K562 (cell line): Measurements from ENCODE around the gene SEMA6B. TPM values are rescaled to one million over a fixed set of nuclear protein-coding genes. Genes with fewer than 3 reads are reported as not detected.
A peak's percentile ranks its signal among the peaks of the same experiment; 100 is the strongest.

ENCODE experiments used
- CHD2 ChIP-seq: IDR thresholded peaks from 2 replicates; pipeline ENCODE4 v1.6.1; 2011; ENCODE audit warnings: low read depth, low read length
- CTCFL ChIP-seq: IDR thresholded peaks from 2 replicates; pipeline ENCODE4 v1.6.1; 2011; ENCODE audit warnings: borderline replicate concordance, low read depth, mild to moderate bottlenecking, moderate library complexity, low read length; ENCODE audit not compliant: insufficient read depth, poor library complexity, severe bottlenecking
- FOXK2 ChIP-seq, 2 experiments: fragments of 450-650 bp; IDR thresholded peaks in 1 of 2; conservative IDR thresholded peaks in 1 of 2; 2 replicates each; pipeline ENCODE4 v1.6.1; 2016; ENCODE audit warnings: low read depth in 2 of 2, mild to moderate bottlenecking in 1 of 2
- MAFK ChIP-seq: IDR thresholded peaks from 2 replicates; pipeline ENCODE4 v1.6.1; 2011; ENCODE audit warnings: low read length, improper control_type of control experiment
- THRB ChIP-seq: fragments of 450-650 bp; formaldehyde crosslinking; conservative IDR thresholded peaks from 2 replicates; pipeline ENCODE4 v1.4.0; 2022; ENCODE audit warnings: mild to moderate bottlenecking, missing genetic modification characterization
- polyA plus RNA-seq, 8 experiments: library from polyadenylated mRNA; depleted of rRNA in 4 of 8; stranded (reverse) in 5 of 8; unstranded in 3 of 8; fragments of >200 nt; fragmentation: Nextera tagmentation in 2 of 8; fragmentation: Illumina TruSeq in 1 of 8; extraction: Ambion mirVana in 2 of 8; extraction: Trizol in 1 of 8; gene quantifications; 2 replicates each; pipeline versions ENCODE4 v1.2.1 to v1.2.3, GENCODE V29; 2011 to 2014; ENCODE audit warnings: inconsistent platforms in 1 of 8, missing spikeins in 1 of 8
- total RNA-seq, 7 experiments: library from RNA; depleted of rRNA in 6 of 7; stranded (reverse); fragments of >200 nt in 6 of 7; fragmentation: Illumina TruSeq in 2 of 7; extraction: Trizol in 2 of 7; gene quantifications; 2 replicates each; pipeline versions ENCODE4 v1.2.1 to v1.2.3, GENCODE V29; 2011 to 2021; ENCODE audit warnings: low replicate concordance in 1 of 7
- TF ChIP-seq, protein P1 (sequence below): fragments of 250-450 bp; sonication (Bioruptor Pico); IDR thresholded peaks from 2 replicates; pipeline ENCODE4 v1.5.0; 2021
- TF ChIP-seq, protein P2 (sequence below), 2 experiments: IDR thresholded peaks; 2 replicates each; pipeline ENCODE4 v1.6.1; 2011; ENCODE audit warnings: borderline replicate concordance in 1 of 2, control low read depth in 1 of 2, low read depth in 1 of 2, low read length in 1 of 2, mild to moderate bottlenecking in 1 of 2, mixed read lengths in 1 of 2, moderate library complexity in 1 of 2; ENCODE audit not compliant: insufficient read depth in 1 of 2, insufficient read length in 1 of 2, poor library complexity in 1 of 2, severe bottlenecking in 1 of 2; ENCODE audit errors: extremely low read depth in 1 of 2
- TF ChIP-seq, protein P3 (sequence below), 2 experiments: fragments of 450-650 bp; formaldehyde crosslinking in 1 of 2; IDR thresholded peaks; 2 replicates each; pipeline versions ENCODE4 v1.4.0 to v1.6.1; 2014 to 2020; ENCODE audit warnings: mild to moderate bottlenecking in 2 of 2, borderline replicate concordance in 1 of 2, low read depth in 1 of 2

The SEMA6B gene
- total and polyA plus RNA-seq, 9 of the 15 experiments (the other 6 are each of a cell fraction or from before 2014, with no cell fraction given): 0.65 to 4.6 (median 2.5) TPM; not detected in 2

DNA sequence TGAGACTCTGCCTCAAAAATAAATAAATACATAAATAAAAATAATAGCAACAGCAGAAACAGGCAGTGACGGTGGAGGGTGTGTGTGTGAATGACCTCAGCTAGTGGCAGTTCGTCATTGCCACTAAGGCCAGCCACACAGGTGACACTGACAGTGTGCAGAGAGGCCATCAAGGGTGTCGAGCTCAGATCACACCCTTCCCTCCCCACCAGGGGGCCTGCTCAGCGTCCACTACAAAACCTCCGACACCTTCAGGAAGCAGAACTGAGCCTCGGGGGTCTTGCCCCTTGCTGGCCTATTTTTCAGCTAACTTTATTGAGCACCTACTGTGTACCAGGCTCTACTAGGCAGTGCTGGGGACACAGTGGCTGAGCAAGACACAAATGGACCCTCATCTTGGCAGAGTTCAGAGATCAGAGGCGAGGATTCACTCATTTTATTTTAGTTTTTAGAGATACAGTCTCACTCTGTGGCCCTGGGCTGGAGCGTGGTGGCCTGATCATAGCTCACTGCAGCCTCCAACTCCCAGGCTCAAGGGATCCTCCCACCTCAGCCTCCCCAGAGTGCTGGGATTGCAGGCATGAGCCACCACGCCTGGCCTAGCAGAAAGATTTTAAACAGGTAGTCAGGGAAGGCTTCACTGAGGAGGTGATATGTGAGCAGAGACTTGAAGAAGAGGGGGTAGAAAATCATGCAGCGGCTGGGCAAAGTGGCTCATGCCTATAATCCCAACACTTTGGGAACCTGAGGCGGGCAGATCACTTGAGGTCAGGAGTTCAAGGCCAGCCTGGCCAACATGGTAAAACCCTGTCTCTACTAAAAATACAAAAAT lies 30.3 kb upstream of the SEMA6B start (continued):
- TF ChIP-seq, protein P1, sequence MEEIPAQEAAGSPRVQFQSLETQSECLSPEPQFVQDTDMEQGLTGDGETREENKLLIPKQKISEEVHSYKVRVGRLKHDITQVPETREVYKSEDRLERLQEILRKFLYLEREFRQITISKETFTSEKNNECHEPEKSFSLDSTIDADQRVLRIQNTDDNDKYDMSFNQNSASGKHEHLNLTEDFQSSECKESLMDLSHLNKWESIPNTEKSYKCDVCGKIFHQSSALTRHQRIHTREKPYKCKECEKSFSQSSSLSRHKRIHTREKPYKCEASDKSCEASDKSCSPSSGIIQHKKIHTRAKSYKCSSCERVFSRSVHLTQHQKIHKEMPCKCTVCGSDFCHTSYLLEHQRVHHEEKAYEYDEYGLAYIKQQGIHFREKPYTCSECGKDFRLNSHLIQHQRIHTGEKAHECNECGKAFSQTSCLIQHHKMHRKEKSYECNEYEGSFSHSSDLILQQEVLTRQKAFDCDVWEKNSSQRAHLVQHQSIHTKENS (CRISPR knock-in tag): no peak
- TF ChIP-seq, protein P2, sequence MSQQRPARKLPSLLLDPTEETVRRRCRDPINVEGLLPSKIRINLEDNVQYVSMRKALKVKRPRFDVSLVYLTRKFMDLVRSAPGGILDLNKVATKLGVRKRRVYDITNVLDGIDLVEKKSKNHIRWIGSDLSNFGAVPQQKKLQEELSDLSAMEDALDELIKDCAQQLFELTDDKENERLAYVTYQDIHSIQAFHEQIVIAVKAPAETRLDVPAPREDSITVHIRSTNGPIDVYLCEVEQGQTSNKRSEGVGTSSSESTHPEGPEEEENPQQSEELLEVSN (IDR thresholded peaks at IDR 0.05; ENCODE audit: borderline replicate concordance in 1 of 2, extremely low read depth in 1 of 2, insufficient read depth in 1 of 2, insufficient read length in 1 of 2, low read depth in 1 of 2, low read length in 1 of 2, poor library complexity in 1 of 2, severe bottlenecking in 1 of 2): peak in 1 of 2 experiments; percentile 19
- peak; percentile 90 for TF ChIP-seq CTCFL
- TF ChIP-seq FOXK2 (conservative IDR thresholded peaks at IDR 0.05 in 1 of 2, IDR thresholded peaks at IDR 0.05 in 1 of 2; ENCODE audit: low read depth in 2 of 2): 0 out of 4 replicates have a peak, but pooled peaks of 1 of the 2 experiments have one; percentile 41
- TF ChIP-seq MAFK: no peak
- no peak for TF ChIP-seq THRB
- no peak for TF ChIP-seq CHD2
- TF ChIP-seq, protein P3, sequence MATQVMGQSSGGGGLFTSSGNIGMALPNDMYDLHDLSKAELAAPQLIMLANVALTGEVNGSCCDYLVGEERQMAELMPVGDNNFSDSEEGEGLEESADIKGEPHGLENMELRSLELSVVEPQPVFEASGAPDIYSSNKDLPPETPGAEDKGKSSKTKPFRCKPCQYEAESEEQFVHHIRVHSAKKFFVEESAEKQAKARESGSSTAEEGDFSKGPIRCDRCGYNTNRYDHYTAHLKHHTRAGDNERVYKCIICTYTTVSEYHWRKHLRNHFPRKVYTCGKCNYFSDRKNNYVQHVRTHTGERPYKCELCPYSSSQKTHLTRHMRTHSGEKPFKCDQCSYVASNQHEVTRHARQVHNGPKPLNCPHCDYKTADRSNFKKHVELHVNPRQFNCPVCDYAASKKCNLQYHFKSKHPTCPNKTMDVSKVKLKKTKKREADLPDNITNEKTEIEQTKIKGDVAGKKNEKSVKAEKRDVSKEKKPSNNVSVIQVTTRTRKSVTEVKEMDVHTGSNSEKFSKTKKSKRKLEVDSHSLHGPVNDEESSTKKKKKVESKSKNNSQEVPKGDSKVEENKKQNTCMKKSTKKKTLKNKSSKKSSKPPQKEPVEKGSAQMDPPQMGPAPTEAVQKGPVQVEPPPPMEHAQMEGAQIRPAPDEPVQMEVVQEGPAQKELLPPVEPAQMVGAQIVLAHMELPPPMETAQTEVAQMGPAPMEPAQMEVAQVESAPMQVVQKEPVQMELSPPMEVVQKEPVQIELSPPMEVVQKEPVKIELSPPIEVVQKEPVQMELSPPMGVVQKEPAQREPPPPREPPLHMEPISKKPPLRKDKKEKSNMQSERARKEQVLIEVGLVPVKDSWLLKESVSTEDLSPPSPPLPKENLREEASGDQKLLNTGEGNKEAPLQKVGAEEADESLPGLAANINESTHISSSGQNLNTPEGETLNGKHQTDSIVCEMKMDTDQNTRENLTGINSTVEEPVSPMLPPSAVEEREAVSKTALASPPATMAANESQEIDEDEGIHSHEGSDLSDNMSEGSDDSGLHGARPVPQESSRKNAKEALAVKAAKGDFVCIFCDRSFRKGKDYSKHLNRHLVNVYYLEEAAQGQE (IDR thresholded peaks at IDR 0.05; ENCODE audit: borderline replicate concordance): peak; percentile 57; the same call in 1 of the 2 replicates
- TF ChIP-seq, protein P3 (CRISPR knock-in tag; IDR thresholded peaks at IDR 0.05; ENCODE audit: low read depth): no peak
